Measurements from ENCODE around the gene SLC38A11. TPM values are rescaled to one million over a fixed set of nuclear protein-coding genes. Genes with fewer than 3 reads are reported as not detected.

Gene SLC38A11
- total RNA-seq, 2 experiments from 2014 or later: not detected

- CTCF ChIA-PET (ENCODE audit: unreplicated experiment): no interaction called here
- no peak overlapping the region for H2AFZ ChIP-seq (ENCODE audit: low read length)
- no peaks in the 10 kb centered on the region for H3K9me3 ChIP-seq (ENCODE audit: low read length)
- H3K79me2 ChIP-seq (ENCODE audit: insufficient read depth, low read depth, low read length): no peaks in the 10 kb centered on the region
- intact Hi-C loops (cut with micrococcal nuclease; ENCODE audit: unreplicated experiment): no loop called here
- H3K36me3 ChIP-seq (ENCODE audit: insufficient read depth, low read length): no peaks in the 10 kb centered on the region
- no peak for DNase-seq (ENCODE audit: low spot score)
- no peak overlapping the region for H3K4me3 ChIP-seq (ENCODE audit: low read depth, low read length, poor library complexity, severe bottlenecking)
- H4K20me1 ChIP-seq (ENCODE audit: insufficient read depth, low read length): no peaks in the 10 kb centered on the region
- TF ChIP-seq EZH2phosphoT487 (IDR thresholded peaks at IDR 0.05; ENCODE audit: borderline replicate concordance, low read depth, low read length) (no peak), CTCF (conservative IDR thresholded peaks at IDR 0.05; ENCODE audit: low read length) (no peak)
- H3K9me2 ChIP-seq (ENCODE audit: insufficient read depth, low read length): no peaks in the 10 kb centered on the region
- H3K27ac ChIP-seq (ENCODE audit: low read depth, low read length, poor library complexity, severe bottlenecking): no peak overlapping the region
- BruUV-seq (replicated peaks): no TSS peak
- no peaks in the 10 kb centered on the region for H3K4me1 ChIP-seq (ENCODE audit: insufficient read depth, low read length, poor library complexity, severe bottlenecking)
- no peak overlapping the region for H3K4me2 ChIP-seq (ENCODE audit: low read length)
- POLR2A ChIA-PET: interaction anchor here (0.8 to 1.4 kb wide), 7 partner anchors 10 to 90 kb away, joined by 3 to 6 read pairs (median 4); no protein-coding TSS in a partner anchor
Observed at GRCh38 chr2:164847981-164848741, 107.2 kb downstream of the SLC38A11 start.

- H3K36me3 ChIP-seq (ENCODE audit: insufficient read depth, low read length): no peaks in the 10 kb centered on the region
- POLR2A ChIA-PET: interaction anchor here (1.1 to 1.4 kb wide), 6 partner anchors 11 to 63 kb away, joined by 3 to 6 read pairs (median 4); no protein-coding TSS in a partner anchor
- H3K9me2 ChIP-seq (ENCODE audit: insufficient read depth, low read length): no peaks in the 10 kb centered on the region
- no TSS peak for BruUV-seq (replicated peaks)
- H2AFZ ChIP-seq (ENCODE audit: low read length): no peak overlapping the region
- H3K79me2 ChIP-seq (ENCODE audit: insufficient read depth, low read depth, low read length): no peaks in the 10 kb centered on the region
- H3K4me2 ChIP-seq (ENCODE audit: low read length): no peak overlapping the region
- CTCF ChIA-PET (ENCODE audit: unreplicated experiment): no interaction called here
- no peak overlapping the region for H3K27ac ChIP-seq (ENCODE audit: low read depth, low read length, poor library complexity, severe bottlenecking)
- no peaks in the 10 kb centered on the region for H3K4me1 ChIP-seq (ENCODE audit: insufficient read depth, low read length, poor library complexity, severe bottlenecking)
- DNase-seq (ENCODE audit: low spot score): no peak
- no peaks in the 10 kb centered on the region for H3K9me3 ChIP-seq (ENCODE audit: low read length)
- intact Hi-C loops (cut with micrococcal nuclease; ENCODE audit: unreplicated experiment): no loop called here
- no peaks in the 10 kb centered on the region for H4K20me1 ChIP-seq (ENCODE audit: insufficient read depth, low read length)
- no peak overlapping the region for H3K4me3 ChIP-seq (ENCODE audit: low read depth, low read length, poor library complexity, severe bottlenecking)
- no peak for TF ChIP-seq EZH2phosphoT487 (IDR thresholded peaks at IDR 0.05; ENCODE audit: borderline replicate concordance, low read depth, low read length)
- no peak for TF ChIP-seq CTCF (conservative IDR thresholded peaks at IDR 0.05; ENCODE audit: low read length)
Observed at GRCh38 chr2:164847291-164847690, 108.0 kb downstream of the SLC38A11 start.

GRCh38 chr2:164846276-164846675 lies 109.0 kb downstream of the SLC38A11 start:
- ChIA-PET CTCF (ENCODE audit: unreplicated experiment) (no interaction called here), POLR2A (interaction anchor here (0.8 to 1.7 kb wide), 3 partner anchors 11 to 19 kb away, joined by 3 to 7 read pairs (median 5); no protein-coding TSS in a partner anchor)
- TF ChIP-seq CTCF (conservative IDR thresholded peaks at IDR 0.05; ENCODE audit: low read length) (no peak), EZH2phosphoT487 (IDR thresholded peaks at IDR 0.05; ENCODE audit: borderline replicate concordance, low read depth, low read length) (no peak)
- Histone ChIP-seq H3K36me3 (ENCODE audit: insufficient read depth, low read length) (no peaks in the 10 kb centered on the region), H3K4me2 (ENCODE audit: low read length) (no peak overlapping the region), H3K27ac (ENCODE audit: low read depth, low read length, poor library complexity, severe bottlenecking) (no peak overlapping the region), H3K9me3 (ENCODE audit: low read length) (no peaks in the 10 kb centered on the region), H3K79me2 (ENCODE audit: insufficient read depth, low read depth, low read length) (no peaks in the 10 kb centered on the region), H2AFZ (ENCODE audit: low read length) (no peak overlapping the region), H3K9me2 (ENCODE audit: insufficient read depth, low read length) (no peaks in the 10 kb centered on the region), H4K20me1 (ENCODE audit: insufficient read depth, low read length) (no peaks in the 10 kb centered on the region), H3K4me3 (ENCODE audit: low read depth, low read length, poor library complexity, severe bottlenecking) (no peak overlapping the region), H3K4me1 (ENCODE audit: insufficient read depth, low read length, poor library complexity, severe bottlenecking) (peaks cover 2% of the 10 kb centered on the region)
- BruUV-seq (replicated peaks): no TSS peak
- no peak for DNase-seq (ENCODE audit: low spot score)
- intact Hi-C loops (cut with micrococcal nuclease; ENCODE audit: unreplicated experiment): no loop called here

All from OCI-LY7 (cell line).